ENCODE measurements around the gene GALNT9. TPM values are rescaled to one million over a fixed set of nuclear protein-coding genes. Genes with fewer than 3 reads are reported as not detected.
"Not testable (repeated sequence)": the region's sequence is repeated elsewhere in the genome, so short reads cannot be mapped to it uniquely, and the experiment has no call there.

The GALNT9 gene
- total and polyA plus RNA-seq, 8 donors: 0.17 to 5.0 (median 2.8) TPM; not detected in 1

DNA sequence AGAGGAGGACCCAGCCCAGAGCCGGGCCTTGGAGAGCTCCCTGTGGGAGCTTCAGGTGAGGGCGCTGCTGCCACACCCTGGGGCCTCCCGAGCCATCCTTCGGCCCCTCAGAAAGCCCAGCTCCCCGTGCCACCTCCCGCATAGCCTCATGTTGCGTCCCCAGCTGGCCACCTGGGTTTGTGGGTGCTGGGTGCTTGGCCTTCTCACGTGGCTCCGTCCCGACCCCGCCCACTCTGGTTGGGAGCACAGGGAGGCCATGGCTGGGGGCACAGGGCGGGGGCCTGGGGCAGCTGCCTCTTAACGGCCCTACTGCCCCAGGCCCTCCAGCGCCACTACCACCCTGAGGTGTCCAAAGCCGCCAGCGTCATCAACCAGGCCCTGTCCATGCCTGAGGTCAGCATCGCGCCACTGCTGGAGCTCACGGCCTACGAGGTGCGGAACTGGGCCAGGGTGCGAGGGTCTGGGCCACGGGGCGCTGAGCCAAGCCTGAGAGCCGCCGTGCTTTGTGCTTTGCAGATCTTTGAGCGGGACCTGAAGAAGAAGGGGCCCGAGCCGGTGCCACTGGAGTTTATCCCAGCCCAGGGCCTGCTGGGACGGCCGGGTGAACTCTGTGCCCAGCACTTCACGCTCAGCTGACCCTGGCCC lies 177.5 kb downstream of the GALNT9 start:
- ATAC-seq (no peak), DNase-seq (no peak)
- H3K9me3 ChIP-seq: no peaks in the 10 kb centered on the region
- intact Hi-C loops (cut with DNase I): no loop called here
- TF ChIP-seq, protein P1, sequence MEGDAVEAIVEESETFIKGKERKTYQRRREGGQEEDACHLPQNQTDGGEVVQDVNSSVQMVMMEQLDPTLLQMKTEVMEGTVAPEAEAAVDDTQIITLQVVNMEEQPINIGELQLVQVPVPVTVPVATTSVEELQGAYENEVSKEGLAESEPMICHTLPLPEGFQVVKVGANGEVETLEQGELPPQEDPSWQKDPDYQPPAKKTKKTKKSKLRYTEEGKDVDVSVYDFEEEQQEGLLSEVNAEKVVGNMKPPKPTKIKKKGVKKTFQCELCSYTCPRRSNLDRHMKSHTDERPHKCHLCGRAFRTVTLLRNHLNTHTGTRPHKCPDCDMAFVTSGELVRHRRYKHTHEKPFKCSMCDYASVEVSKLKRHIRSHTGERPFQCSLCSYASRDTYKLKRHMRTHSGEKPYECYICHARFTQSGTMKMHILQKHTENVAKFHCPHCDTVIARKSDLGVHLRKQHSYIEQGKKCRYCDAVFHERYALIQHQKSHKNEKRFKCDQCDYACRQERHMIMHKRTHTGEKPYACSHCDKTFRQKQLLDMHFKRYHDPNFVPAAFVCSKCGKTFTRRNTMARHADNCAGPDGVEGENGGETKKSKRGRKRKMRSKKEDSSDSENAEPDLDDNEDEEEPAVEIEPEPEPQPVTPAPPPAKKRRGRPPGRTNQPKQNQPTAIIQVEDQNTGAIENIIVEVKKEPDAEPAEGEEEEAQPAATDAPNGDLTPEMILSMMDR (IDR thresholded peaks at IDR 0.05): no peak
- H3K4me1 ChIP-seq: peaks cover 0 to 9% of the 10 kb centered on the region in 2 donors
- no peaks in the 10 kb centered on the region for H3K27me3 ChIP-seq
- no peak overlapping the region for H3K27ac ChIP-seq
- peaks cover 0 to 39% of the 10 kb centered on the region in 2 donors for H3K36me3 ChIP-seq
- H3K4me3 ChIP-seq: no peak overlapping the region

DNA sequence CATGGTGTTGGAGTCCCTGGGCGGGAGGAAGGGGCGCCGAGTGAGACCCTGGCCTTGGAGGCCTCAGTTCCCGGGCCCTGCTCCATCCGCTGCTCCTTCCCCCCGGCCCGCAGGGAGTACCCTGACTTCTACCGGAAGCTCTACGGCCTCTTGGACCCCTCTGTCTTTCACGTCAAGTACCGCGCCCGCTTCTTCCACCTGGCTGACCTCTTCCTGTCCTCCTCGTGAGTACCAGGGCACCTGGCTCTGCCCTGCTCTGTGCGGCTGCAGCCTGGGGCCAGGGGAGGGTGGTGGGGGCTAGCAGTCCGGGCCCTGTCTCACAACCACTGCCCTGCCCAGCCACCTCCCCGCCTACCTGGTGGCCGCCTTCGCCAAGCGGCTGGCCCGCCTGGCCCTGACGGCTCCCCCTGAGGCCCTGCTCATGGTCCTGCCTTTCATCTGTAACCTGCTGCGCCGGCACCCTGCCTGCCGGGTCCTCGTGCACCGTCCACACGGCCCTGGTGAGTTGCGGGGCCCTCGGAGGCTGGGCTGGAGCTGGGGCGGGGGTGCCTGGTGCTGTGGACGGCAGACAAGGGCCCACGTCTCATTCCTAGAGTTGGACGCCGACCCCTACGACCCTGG lies 178.1 kb downstream of the GALNT9 start:
- DNase-seq: peak in 2 of 4 donors; percentile 30 to 75
- intact Hi-C loops (cut with DNase I): no loop called here
- no peaks in the 10 kb centered on the region for H3K27me3 ChIP-seq
- no peak overlapping the region for H3K4me3 ChIP-seq
- TF ChIP-seq, protein P1 (IDR thresholded peaks at IDR 0.05): no peak
- H3K36me3 ChIP-seq: peaks cover 0 to 39% of the 10 kb centered on the region in 2 donors
- H3K9me3 ChIP-seq: no peaks in the 10 kb centered on the region
- H3K4me1 ChIP-seq: peaks cover 0 to 12% of the 10 kb centered on the region in 2 donors
- ATAC-seq: no peak
- H3K27ac ChIP-seq: no peak overlapping the region

DNA sequence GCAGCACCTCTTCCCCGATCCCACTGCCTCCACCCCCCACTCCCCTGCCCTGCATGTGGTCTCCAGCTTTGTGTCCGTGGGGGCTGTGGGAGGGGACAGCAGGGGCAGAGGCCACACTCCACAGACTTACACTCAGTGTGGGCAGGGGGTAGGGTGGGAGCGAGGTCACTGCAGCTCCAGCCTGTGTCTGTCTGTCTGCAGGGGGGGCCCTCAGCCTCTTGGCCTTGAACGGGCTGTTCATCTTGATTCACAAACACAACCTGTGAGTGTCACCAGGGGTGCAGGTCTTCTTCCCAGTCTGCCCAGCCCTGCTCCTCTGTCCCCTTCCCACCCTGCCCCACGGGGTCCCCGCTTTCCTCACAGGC lies 178.6 kb downstream of the GALNT9 start:
- H3K27ac ChIP-seq: no peak overlapping the region
- no peak overlapping the region for H3K4me3 ChIP-seq
- H3K9me3 ChIP-seq: no peaks in the 10 kb centered on the region
- H3K36me3 ChIP-seq: peaks cover 0 to 39% of the 10 kb centered on the region in 2 donors
- intact Hi-C loops (cut with DNase I): no loop called here
- ATAC-seq (no peak), DNase-seq (no peak)
- H3K27me3 ChIP-seq: no peaks in the 10 kb centered on the region
- peaks cover 0 to 16% of the 10 kb centered on the region in 2 donors for H3K4me1 ChIP-seq
- TF ChIP-seq, protein P1 (IDR thresholded peaks at IDR 0.05): no peak

DNA sequence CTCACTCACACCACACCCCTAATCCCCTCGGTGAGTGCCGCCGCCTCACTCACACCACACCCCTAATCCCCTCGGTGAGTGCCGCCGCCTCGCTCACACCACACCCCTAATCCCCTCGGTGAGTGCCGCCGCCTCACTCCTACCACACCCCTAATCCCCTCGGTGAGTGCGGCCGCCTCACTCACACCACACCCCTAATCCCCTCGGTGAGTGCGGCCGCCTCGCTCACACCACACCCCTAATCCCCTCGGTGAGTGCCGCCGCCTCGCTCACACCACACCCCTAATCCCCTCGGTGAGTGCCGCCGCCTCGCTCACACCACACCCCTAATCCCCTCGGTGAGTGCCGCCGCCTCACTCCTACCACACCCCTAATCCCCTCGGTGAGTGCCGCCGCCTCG lies 179.9 kb downstream of the GALNT9 start:
- H3K27ac ChIP-seq; intact Hi-C loops (cut with DNase I); ATAC-seq; H3K9me3 ChIP-seq; H3K4me3 ChIP-seq; DNase-seq; H3K27me3 ChIP-seq: not testable (repeated sequence)
- Histone ChIP-seq H3K36me3 (peaks cover 0 to 39% of the 10 kb centered on the region in 2 donors), H3K4me1 (peaks cover 7 to 27% of the 10 kb centered on the region in 2 donors)

DNA sequence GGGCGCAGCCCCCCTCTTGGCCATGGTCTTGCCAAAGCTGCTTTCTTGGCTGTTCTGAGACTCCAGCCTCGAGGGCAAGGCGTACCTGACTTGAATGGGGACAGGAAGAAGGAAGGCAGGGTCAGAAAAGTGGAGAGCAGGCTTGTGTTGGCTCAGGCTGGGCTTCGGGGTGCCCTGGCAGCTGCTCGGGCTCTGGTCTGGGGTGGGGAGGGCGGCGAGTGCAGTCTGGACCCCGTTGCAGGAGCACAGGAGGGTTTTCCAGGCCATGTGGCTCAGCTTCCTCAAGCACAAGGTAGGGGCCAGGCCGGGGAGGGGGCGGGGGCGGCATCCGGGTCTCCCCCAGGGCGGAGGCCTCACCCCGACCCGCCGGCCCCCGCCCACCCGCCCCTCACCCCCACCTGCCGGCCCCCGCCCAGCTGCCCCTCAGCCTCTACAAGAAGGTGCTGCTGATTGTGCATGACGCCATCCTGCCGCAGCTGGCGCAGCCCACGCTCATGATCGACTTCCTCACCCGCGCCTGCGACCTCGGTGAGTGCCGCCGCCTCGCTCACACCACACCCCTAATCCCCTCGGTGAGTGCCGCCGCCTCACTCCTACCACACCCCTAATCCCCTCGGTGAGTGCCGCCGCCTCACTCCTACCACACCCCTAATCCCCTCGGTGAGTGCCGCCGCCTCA lies 180.9 kb downstream of the GALNT9 start:
- ATAC-seq: no peak
- Histone ChIP-seq H3K4me1 (peaks cover 8 to 21% of the 10 kb centered on the region in 2 donors), H3K4me3 (no peak overlapping the region), H3K9me3 (no peaks in the 10 kb centered on the region), H3K36me3 (peaks cover 0 to 39% of the 10 kb centered on the region in 2 donors), H3K27ac (no peak overlapping the region), H3K27me3 (no peaks in the 10 kb centered on the region)
- DNase-seq: peak in 1 of 4 donors; percentile 65
- intact Hi-C loops (cut with DNase I): no loop called here
- TF ChIP-seq, protein P1 (IDR thresholded peaks at IDR 0.05): no peak

Data from left lung (tissue), 10 donors.